Measurements from ENCODE around the gene CHRM4.

GRCh38 chr11:46359953-46360352 lies 31.6 kb downstream of the CHRM4 start:
- TF ChIP-seq CTCF (IDR thresholded peaks at IDR 0.05) = no peak
- no peak for TF ChIP-seq POLR2A (IDR thresholded peaks at IDR 0.05)
